HUES48 (cell line): ENCODE measurements around the gene PNPLA4.

Experiments
- H3K27ac ChIP-seq: one replicate; pipeline ENCODE4 v1.7.0; 2013; ENCODE audit warnings: low read depth, low read length, inconsistent platforms
- H3K27me3 ChIP-seq: 2 replicates; pipeline ENCODE4 v1.6.1; 2013; ENCODE audit warnings: mild to moderate bottlenecking, low read length; ENCODE audit not compliant: control insufficient read depth, insufficient read depth
- H3K36me3 ChIP-seq: 2 replicates; pipeline ENCODE4 v1.6.1; 2013; ENCODE audit warnings: low read length; ENCODE audit not compliant: control insufficient read depth, insufficient read depth
- H3K4me1 ChIP-seq: 2 replicates; pipeline ENCODE4 v1.6.1; 2013; ENCODE audit warnings: mild to moderate bottlenecking, low read length; ENCODE audit not compliant: control insufficient read depth, insufficient read depth
- H3K4me3 ChIP-seq: 2 replicates; pipeline ENCODE4 v1.5.1; 2013; ENCODE audit warnings: mild to moderate bottlenecking, low read depth, low read length
- H3K9ac ChIP-seq: 2 replicates; pipeline ENCODE4 v1.6.1; 2013; ENCODE audit warnings: mild to moderate bottlenecking, low read depth, low read length, moderate library complexity
- H3K9me3 ChIP-seq: 2 replicates; pipeline ENCODE4 v1.6.1; 2013; ENCODE audit warnings: low read length; ENCODE audit not compliant: control insufficient read depth, insufficient read depth

The PNPLA4 gene

DNA sequence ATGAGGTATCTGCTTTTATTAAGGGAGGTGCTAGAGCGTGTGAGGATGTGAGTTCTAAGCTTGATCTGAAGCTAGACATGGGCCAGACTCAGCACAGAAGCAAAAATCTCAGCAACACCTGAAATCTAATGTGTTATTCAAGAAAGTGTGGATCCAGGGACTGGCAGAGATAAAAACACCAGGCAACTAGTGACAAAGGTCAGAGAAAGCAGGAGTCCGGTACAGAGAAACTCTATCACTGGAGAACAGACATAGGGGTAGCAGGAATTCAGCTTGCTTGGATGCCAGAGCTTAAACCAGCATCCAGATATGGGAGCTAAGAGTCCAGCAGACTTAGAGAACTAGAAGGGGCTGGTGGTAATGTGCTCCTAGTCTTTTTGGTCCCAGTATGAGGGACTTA is 50.3 kb downstream of the PNPLA4 start:
- Histone ChIP-seq H3K4me1 (no peaks in the 10 kb centered on the region), H3K36me3 (no peaks in the 10 kb centered on the region), H3K9me3 (no peaks in the 10 kb centered on the region), H3K9ac (no peak overlapping the region), H3K4me3 (no peak overlapping the region), H3K27ac (no peak overlapping the region), H3K27me3 (0 out of 2 replicates have a peak, but pooled peaks cover 5% of the 10 kb centered on the region)

DNA sequence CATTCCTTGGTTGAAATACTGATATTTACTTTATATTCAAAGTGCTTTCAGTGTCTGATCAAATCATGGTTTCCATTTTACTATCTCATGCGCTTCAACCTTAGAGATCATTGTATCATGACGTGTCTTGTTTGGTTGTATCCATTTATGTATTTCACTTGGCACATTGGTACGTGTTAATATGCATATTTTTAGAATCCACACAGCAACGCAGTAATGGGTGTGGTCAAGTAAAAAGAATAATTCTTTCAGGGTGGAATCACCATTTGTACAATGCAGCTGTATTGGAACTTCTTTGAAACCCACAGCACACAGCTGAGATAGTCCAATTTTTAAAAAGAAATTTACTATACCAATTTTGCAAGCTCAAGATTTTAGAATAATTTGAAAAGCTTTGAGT is 55.2 kb downstream of the PNPLA4 start:
- no peaks in the 10 kb centered on the region for H3K4me1 ChIP-seq
- H3K27me3 ChIP-seq = no peaks in the 10 kb centered on the region
- no peak overlapping the region for H3K9ac ChIP-seq

DNA sequence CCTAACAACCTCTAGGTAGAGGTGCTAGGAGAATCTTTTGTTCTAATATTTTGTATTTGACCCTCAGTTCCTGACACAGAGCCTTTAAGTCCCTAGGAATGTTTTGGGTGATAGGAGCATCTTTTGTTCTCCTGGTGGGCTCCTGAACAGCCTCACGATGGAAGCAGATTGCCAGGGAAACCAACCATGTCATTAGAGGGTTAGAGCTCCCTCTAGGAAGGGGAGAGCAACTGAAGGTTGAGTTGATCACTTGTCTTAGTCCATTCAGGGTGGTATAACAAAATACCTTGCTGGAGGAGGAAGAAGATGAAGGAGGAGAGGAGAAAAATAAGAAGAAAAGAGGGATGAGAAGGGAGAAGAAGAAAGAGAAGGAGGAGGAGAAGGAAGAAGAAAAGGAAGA is 75.0 kb downstream of the PNPLA4 start:
- no peak overlapping the region for H3K27ac ChIP-seq
- H3K36me3 ChIP-seq = no peaks in the 10 kb centered on the region
- H3K4me1 ChIP-seq = no peaks in the 10 kb centered on the region
- no peak overlapping the region for H3K9ac ChIP-seq
- H3K9me3 ChIP-seq = no peaks in the 10 kb centered on the region
- no peak overlapping the region for H3K4me3 ChIP-seq
- no peaks in the 10 kb centered on the region for H3K27me3 ChIP-seq

More for the DNA sequence above, 55.2 kb downstream of the PNPLA4 start:
- H3K4me3 ChIP-seq = no peak overlapping the region
- no peak overlapping the region for H3K27ac ChIP-seq
- H3K36me3 ChIP-seq = no peaks in the 10 kb centered on the region
- no peaks in the 10 kb centered on the region for H3K9me3 ChIP-seq
